Stimulated activated CD4-positive, alpha-beta T cell treated with anti-CD3 and anti-CD28 coated beads, Interleukin-4, amount 100 ng/mL, for 4 hours (primary cell): Measurements from ENCODE around the gene TSPAN11.

Source experiments
- DNase-seq, 2 experiments: peaks; one replicate each; pipeline ENCODE4 v3.0.0-alpha.2; 2020

Gene TSPAN11

DNA sequence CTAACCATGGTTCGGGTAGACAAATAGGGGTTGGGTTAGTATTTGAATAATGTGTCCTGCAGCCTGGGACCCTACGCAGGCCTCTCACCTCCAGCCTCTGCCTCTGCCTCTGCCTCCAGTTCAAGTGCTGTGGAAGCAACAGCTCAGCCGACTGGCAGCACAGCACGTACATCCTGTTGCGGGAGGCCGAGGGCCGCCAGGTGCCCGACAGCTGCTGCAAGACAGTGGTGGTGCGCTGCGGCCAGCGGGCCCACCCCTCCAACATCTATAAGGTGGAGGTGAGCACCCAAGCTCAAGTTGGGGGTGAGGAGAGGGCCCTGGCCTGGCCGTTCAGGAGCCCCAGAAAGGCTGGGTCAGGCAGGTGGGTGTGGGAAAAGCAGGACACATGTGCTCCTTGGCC lies 55.9 kb downstream of the TSPAN11 start:
- no peak for DNase-seq

DNA sequence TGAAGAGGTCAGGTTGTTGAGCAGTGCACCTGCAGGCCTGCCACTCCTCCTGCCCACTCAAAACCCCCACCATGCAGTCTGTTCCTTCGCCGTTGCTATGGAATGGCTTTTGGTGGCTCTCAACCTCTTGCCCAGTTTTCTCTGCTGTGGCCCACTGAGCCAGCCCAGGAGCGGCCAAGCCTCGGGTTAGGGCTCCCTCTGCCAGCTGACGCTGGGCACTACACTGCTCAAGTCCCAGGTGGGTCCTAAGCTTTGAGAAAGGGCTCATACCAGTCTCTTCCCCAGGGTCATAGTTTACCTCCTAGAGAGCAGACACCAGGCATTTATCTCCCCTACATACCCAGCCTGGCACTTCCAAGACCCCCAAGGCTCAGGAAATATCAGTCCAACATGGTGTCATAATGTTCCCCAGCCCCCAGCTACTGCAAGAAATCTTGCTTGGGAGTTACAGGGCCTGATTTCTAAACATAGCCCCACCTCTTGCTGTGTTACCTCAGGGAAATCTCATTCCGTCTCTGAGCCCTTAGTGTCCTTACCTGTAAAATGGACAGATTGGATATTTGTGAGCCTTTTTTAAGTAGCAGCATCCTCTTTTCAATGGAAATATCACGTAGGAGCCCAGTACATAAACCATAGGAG lies 59.4 kb downstream of the TSPAN11 start:
- no peak for DNase-seq

GRCh38 chr12:30988086-30988485 lies 61.5 kb downstream of the TSPAN11 start:
- no peak for DNase-seq

- no peak for DNase-seq
Observed at GRCh38 chr12:30988646-30989286, 62.2 kb downstream of the TSPAN11 start.

DNA sequence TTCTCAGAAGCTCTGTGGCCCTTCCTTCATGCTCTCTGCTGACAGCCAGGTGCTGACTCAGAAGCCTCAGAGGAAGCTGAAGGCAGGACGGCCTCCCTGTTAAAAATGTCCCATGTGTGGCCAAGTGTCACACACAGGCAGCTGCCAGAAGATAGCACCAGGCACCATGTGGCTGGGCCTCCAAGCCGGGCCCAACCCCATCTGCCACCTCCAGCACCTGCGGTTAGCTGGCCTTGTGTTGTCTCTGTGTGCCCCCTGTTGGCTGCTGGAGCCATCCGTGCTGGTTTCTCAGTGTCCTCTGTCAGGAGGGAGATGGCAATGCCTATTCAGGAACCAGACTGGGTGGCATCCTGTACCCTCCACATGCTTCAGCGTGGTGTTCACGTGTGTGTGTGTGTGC lies 63.2 kb downstream of the TSPAN11 start:
- DNase-seq, result no peak

DNA sequence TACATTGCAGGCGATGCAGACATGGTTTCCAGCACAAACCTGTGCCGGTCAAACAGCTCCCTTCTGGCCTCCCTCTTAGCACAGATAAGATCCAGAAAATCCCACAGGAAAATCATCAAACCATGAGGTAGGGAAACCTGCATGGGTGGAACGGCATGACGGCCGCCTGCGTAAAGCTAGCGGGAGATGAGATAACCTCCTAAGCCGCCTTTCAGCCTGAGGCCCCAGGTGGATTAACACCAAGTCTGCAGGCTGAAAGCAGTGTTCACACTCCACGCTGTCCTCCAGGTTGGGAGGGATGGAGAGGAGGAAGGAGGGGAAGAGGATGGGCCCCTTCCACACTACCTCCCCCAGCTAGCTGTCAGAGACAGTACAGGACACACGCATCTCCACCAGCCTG lies 63.8 kb downstream of the TSPAN11 start:
- DNase-seq, result no peak

- no peak for DNase-seq
Observed at GRCh38 chr12:30990776-30991175, 64.2 kb downstream of the TSPAN11 start.

DNA sequence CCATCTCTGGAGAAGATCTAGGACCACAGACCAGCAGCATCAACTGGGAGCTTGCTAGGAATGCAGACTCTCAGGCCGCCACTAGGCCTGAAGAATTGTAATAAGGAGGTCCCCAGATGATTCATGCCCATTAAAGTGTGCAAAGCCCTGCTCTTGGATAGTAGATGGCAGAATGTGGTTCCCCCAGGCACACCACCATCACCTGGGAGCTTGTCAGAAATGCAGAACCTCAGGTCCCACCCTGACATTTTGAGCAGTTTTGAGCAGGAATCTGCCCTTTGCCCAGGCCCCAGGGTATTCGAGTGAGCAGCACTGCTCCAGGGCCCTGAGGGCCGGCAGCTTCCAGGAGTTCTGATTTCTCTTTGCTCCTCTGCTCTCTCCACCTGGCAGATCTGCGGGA lies 64.9 kb downstream of the TSPAN11 start:
- no peak for DNase-seq

GRCh38 chr12:30992381-30992780 lies 65.8 kb downstream of the TSPAN11 start:
- DNase-seq, result no peak

DNA sequence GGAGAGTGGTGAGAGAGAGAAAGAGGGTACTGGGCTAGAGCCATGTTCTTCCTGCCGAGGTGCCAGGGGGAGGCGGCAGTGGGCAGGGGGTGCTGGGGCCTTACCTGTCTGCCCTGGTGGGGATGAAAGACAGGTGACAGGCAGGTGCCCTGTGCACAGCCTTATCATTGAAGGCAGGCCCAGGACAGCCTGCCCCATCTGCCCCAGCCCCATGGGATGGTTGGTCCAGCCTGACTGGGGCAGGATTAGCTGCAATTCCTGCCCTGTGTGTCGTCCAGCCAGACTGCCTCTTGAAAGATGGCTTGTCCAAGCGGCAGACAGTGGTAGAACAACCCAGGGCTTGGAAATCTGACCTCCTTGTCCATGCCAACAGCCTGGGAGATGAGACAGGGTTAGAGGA lies 67.2 kb downstream of the TSPAN11 start:
- no peak for DNase-seq

GRCh38 chr12:30994274-30994673 lies 67.7 kb downstream of the TSPAN11 start:
- no peak for DNase-seq

GRCh38 chr12:30996255-30996654 lies 69.7 kb downstream of the TSPAN11 start:
- DNase-seq, result no peak

- no peak for DNase-seq
Observed at GRCh38 chr12:30996752-30997151, 70.2 kb downstream of the TSPAN11 start.

GRCh38 chr12:30997685-30998440 lies 71.3 kb downstream of the TSPAN11 start:
- DNase-seq, result no peak

GRCh38 chr12:30999011-30999410 lies 72.5 kb downstream of the TSPAN11 start:
- no peak for DNase-seq

GRCh38 chr12:30999723-31000122 lies 73.2 kb downstream of the TSPAN11 start:
- no peak for DNase-seq

- no peak for DNase-seq
Observed at GRCh38 chr12:31000751-31001150, 74.2 kb downstream of the TSPAN11 start.

DNA sequence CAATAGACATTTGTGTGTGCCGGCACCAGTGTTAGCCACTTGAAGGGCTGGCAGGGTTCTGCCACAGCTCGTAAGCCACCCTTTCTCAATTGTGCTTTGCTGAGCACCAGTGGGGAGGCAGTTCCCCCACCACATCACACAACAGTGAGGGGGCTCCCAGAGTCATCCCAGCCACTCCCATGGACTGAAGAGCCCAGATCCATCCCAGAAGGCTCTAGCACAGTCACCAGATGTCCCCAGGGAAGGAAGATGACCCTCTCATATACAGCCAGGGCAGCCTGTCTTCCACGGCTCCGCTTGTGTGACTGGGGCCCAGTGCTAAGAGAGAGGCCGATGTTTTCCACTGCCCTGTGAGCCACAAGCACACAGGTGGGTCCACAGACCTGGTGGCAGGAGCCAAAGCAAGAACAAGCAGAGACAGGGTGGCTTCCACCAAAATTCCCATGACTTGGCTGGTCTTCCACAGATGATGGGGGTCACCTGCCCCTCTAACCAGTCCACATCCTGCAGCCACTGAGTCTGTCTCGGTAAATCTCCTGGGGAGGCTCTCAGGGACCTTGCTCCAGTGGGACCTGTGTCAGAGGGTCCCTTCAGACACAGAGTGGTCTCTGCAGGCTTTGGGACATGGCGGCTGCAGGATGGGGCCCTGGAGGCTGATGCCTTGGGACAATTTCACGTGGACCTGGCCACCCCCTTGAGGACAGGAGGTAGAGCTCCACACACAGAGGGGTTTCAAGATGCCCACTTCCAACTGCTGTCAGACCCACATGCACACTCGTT lies 75.2 kb downstream of the TSPAN11 start:
- DNase-seq, result no peak

DNA sequence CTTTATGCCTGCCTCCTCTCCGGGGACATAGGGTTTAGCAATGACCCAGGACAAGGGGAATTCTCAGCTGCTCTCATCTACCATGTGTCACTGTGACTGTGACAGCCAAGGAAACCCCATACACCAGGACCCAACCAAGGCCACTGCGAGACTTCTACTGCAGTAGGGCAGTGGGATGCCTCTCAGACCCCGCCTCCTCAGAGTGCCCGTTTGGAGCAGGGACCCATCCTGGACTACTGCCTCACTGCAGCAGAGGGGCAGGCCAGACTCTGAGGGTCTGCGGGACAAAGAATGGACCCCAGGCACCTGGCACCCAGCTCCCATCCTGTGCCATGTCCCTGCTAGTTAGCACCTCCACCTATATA lies 75.8 kb downstream of the TSPAN11 start:
- DNase-seq, result no peak

GRCh38 chr12:31002999-31003398 lies 76.5 kb downstream of the TSPAN11 start:
- no peak for DNase-seq

DNA sequence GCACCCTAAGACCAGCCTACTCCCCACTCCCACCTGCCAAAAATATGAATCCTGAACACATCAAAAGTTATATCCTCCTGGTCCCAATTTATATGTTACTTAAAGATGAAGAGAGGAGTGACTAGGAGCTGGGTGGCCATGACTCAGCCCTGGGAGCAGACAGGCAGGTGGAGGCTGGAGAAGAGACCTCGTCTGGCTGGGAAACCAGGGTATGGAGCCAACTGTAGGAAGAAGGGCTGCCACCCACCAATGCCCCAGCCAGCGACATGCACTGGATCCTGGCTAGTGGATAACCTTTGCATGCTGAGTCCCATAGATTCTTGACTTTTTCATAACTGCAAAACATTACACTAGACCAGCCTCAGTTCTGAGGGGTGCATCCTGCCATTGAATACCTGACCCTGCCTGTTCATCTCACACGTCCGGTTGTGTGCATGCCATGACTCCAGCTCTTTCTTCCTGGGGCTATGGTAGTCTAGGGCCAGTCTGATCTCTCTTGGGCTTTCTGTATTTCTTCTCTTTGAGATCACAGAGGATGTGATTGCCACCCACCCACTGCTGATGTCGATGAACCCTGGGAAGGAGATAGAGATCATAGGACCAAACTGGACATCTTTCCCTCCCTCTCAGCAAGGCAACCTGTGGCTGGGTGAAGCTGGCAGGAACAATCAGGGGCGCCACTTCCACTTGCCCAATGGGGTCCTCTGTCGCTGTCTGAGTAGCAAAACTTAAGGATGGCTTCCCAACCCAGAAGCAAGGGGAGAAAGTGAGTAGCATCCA lies 77.5 kb downstream of the TSPAN11 start:
- no peak for DNase-seq

GRCh38 chr12:31004666-31005065 lies 78.1 kb downstream of the TSPAN11 start:
- no peak for DNase-seq
